Stimulated activated CD8-positive, alpha-beta memory T cell treated with anti-CD3 and anti-CD28 coated beads, Interleukin-7, amount 100 ng/mL, for 4 hours (primary cell): ENCODE measurements around the gene RELN.

Experiments used
- DNase-seq, 2 donors: peaks; one replicate each; pipeline ENCODE4 v3.0.0-alpha.2; 2020; ENCODE audit warnings: low read depth in 2 of 2

The RELN gene

DNA sequence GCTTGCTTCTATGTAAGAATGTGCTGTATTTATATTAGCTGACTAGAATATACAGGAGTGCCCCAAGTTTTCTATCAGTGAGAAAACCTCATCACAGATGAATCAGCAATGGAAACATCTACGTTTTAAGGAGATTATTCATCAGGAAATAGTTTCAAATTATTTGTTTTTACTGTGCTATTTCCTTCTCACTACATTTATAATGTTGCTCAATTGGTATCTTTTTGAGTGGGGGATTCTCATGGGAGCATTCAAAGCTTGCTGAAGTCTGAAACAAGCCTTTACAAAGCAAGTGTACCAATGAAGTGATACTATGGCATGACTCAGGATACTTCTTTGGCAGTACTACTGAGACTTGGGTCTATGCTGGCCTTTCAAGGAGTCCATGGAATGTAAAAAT lies 352.4 kb downstream of the RELN start:
- no peak for DNase-seq

- DNase-seq, result no peak
Observed at GRCh38 chr7:103636153-103636552, 353.3 kb downstream of the RELN start.

DNA sequence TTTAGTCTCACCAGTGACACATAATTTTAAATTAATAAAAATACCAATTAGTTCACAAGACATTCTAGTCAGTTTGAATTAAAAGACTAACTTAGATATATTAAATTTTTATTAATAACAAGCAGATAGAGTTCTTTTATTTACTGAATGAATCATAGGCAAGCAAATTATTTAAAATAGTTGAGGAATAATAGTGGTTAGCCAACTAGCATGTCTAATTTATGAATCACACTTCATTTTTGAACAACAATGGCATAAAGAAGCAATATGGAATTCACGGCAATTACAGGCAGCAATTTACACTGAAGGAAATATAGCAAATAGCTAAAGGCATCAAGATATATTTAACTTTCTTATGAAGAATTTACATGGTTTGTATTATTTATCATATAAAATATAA lies 356.5 kb downstream of the RELN start:
- no peak for DNase-seq

GRCh38 chr7:103632005-103632639 lies 357.3 kb downstream of the RELN start:
- no peak for DNase-seq

DNA sequence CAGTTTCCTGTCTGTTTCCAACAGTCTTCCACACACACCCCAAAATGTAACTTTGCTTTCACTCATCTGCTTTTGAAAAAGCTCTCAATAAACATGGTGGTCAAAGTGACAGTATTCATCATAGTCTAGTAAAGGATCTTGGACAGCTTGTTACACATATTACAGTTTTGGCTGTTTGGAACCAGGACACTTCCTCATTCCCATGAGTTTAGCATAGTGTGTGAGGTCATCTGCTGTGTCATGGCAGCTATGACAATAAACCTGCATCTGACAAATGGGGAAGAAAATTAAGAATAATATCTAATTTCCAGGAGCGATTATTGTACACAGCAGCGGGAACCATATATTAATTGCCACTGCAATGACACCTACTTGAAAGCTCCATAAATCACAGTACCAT lies 359.1 kb downstream of the RELN start:
- DNase-seq, result no peak

DNA sequence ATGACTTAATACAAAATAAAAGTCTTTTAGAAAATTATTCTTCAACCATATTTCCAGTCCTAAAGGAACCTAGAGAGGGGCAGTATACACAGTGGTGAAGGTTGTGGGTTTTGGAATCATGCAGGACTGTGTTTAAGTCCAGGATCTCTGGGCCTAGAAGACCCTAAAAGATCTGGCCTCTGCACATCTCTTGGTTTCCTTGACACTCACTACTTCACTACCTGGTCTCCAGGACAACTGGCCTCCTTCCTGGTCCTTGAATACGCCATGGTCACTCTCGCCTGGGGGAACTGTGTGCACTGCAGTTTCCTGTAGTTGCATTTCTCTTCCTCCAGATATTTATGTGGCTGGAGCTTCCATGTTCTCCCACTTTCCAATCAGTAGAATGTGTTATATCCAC lies 360.7 kb downstream of the RELN start:
- no peak for DNase-seq

- no peak for DNase-seq
Observed at GRCh38 chr7:103626776-103627175, 362.7 kb downstream of the RELN start.

GRCh38 chr7:103622274-103622673 lies 367.2 kb downstream of the RELN start:
- DNase-seq, result no peak

- DNase-seq, result no peak
Observed at GRCh38 chr7:103613655-103614642, 375.5 kb downstream of the RELN start.

DNA sequence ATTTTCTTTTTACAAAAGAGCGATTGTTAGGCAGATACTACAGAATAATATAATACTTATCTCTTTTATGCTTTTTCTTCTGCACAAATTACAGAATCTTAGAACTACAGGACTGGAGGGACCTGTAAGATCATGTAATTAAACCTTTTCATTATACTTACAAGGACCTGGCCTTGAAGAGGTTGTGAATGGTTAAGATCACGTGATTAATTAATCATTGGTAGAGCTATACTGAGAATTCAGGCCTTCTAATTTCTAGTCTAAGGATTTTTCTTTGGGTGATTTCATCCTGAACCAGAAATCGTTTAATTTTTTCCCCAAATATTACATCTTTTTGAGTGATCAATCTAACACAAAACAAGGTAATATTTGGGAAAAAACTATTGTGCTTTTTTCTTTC lies 379.7 kb downstream of the RELN start:
- no peak for DNase-seq

DNA sequence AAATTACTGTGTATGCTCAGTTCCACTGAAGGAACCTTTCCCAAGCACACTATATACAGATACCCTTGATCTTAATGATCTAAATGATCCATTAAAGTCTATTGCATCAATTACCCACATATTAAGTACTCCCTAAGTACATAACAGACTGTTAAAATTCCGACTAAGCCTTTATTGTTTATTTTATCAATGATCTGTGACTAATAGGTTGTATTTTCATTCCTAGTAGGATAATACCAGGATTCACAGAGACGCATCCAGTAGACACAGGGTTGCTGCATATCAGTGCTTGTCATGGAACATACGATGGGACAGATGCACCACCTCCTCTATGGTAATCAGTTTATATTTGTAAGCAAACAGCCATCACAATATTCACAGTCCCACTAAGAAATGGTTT lies 383.8 kb downstream of the RELN start:
- DNase-seq, result no peak

- DNase-seq, result no peak
Observed at GRCh38 chr7:103598326-103598905, 391.0 kb downstream of the RELN start.

DNA sequence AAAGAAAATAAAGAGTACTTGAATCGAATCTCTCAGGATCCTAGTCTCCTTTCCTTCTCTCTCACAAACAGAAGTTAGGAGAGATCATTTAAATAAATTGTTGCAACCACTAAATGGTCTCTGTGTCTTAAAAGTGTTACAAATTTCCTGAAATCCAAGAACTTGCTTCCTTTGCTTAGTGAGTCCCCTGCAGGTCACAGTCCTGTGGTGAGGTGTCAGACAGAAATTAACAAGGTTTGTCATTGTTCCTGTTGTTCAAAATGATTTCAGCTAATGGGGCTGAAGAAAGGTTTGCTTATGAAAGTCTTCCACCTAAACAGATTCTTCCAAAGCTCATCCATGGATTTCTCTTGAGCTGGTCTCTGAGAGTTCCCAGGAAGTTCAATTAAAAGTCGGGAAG lies 391.9 kb downstream of the RELN start:
- DNase-seq, result no peak

DNA sequence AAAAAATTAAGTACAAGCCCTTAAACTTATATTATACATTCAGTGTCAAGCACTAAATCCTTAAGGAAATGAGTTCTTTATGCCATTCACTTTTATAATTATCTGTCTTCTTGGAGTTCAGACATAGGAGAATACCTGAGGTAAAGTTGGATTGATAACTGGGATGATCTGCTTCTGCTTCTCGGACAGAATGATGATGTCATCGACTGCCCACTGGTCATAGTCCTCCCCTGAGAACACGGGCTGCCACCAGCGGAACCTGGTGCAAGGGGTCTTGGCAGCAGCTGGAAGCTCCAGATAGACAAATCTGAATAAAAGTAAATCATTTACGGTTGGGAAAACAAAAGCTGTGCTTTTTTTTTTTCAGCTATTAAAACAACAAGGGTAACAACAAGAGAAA lies 395.3 kb downstream of the RELN start:
- DNase-seq, result no peak

DNA sequence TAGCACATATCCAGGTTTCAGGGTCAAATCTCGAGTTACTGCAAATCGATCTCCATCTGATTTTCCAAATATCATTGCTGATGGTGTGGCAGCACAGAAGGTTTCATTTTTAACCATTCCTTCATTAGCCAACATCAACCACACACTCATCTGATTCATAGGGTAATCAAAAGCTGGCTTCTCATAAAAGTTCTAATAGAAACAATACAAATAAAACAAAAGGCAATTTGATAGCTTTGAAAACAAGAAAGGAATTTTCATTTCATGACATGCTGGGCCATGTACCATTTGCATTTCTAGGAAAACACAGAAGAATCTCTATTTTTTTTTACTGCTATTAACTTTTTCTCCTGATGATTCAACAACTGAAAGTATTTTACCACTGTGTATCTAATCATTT lies 395.8 kb downstream of the RELN start:
- DNase-seq, result no peak

DNA sequence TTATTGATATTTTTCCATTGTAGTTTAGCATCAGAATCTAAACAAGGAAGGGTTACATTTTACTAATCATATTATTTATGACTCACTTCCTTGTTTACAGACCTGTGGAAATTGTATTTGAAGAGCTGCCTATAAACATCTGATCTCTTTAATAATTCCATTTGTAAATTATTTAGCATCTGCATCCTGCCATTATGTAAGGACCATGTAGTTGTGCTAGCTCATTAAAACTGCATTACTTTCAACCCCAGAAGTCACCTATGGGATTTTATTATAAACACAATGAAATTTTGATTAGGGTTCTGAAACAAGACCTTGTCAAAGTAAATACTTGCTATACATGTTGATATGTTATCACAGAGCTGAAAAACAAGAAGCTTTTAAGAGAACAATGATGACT lies 396.6 kb downstream of the RELN start:
- DNase-seq, result no peak

DNA sequence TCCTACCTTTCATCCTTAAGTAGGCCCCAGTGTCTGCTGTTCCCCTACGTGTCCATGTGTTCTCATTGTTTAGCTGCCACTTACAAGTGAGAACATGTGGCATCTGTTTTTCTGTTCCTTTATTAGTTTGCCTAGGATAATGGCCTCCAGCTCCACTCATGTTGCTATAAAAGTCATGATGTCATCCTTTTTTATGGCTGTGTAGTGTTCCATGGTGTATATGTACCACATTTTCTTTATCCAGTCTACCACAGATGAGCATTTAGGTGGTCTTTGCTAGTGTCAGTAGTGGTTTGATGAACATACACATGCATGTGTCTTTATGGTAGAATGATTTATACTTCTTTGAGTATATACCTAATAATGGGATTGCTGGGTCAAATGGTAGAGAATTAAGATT lies 397.3 kb downstream of the RELN start:
- DNase-seq, result no peak

GRCh38 chr7:103580031-103580430 lies 409.4 kb downstream of the RELN start:
- no peak for DNase-seq

DNA sequence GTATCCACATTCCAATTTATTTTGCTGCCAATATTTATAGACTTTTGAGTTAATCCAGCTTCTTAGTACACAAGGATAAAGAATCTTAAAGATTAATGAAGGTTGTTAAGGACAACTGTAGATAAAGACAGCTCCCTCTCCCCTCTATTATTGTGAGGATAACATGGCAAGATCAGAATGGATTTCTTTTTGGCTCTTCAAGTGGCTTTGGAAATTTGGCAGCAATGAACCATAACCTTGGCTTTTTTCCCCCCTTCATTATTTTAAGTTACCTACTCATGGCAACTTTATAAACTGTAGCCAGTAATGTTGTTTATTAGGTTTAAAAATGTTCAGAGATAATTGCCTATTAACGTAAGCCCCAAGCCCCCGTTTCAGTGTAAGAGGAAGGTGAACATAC lies 412.4 kb downstream of the RELN start:
- no peak for DNase-seq

DNA sequence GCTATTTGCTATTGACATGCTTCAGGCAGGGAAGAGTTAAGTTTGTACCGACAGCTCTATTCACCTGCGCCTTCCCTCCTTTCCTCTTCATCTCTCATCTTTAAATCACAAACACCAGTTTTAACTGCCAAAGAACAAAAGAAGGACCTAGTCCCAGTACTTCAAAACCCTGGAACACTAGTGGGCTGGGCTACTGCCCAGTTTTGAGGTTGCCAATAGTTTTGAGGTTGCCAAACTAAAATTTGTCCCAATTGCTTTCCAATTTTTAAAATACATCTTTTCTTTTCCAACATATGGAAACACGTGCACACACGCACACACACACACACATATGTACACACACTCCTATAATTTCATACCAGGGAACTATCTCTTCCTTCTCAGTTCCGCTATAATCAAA lies 412.8 kb downstream of the RELN start:
- no peak for DNase-seq

GRCh38 chr7:103574576-103574975 lies 414.9 kb downstream of the RELN start:
- no peak for DNase-seq

DNA sequence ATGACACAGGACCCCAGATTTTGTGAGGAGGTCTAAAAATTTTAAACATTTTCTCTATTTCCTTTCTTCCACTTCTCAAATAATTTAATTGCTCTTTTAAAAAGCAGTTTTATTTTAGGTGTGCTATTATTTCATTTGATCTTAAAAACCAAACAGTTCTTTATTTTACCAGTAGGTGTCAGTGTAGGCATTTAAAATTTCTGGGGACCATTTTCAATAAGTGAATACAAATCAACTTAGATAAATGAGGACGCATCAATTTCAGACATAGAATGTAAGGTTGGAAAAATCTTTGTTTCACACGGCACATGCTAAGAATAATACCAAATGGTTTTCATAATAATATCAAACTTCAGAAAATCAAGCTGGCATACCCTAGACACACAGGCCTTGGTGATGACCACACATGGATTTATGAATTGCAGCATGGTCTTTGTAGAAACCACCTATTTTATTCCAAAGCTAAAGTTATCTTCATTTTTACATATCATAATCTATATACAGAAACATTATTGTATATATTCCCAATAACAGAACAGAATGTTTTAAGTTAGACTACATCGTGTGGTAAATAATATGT lies 415.9 kb downstream of the RELN start:
- no peak for DNase-seq

GRCh38 chr7:103571586-103571985 lies 417.9 kb downstream of the RELN start:
- DNase-seq, result no peak
